ENCODE measurements around the gene TADA1. TPM values are rescaled to one million over a fixed set of nuclear protein-coding genes. Genes with fewer than 3 reads are reported as not detected.

TADA1 gene
- polyA plus RNA-seq, 1 donor (not counting 4 experiments of a cell fraction or from before 2014, with no cell fraction given): 15.0 TPM

DNA sequence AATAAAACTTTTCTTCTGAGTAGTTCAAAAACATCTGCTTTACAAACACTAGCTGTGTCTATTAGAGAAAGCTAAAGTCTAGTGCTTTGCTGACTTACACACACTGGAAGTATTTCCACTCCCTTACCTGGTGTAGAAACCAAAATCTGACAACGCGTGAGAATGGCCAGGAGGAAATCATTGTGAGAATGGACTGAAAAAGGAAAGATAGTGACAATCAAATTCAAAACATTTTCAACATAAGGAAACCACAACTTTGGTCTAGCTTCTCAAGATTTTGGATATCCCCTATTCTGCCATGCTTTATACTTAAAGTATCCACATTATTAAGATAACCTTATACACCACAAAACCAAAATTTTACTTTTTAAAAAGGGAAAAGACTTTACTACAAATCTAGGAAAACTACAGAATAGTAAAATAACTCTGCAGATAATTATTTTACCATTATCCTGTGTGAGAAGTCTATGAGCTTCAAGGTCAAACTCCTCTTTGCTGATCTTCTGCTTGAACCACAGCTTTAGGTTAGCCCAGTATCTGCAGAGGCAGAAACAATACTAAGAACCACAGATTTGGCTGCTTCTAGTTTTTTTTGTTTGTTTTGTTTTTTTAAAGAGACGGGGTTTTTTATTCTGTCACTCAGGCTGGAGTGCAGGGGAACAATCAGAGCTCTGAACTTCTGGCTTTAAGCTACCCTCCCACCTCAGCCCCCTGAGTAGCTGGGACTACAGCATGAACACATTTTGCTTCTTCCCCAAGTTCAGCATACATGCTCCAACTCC is 6.6 kb downstream of the TADA1 start:
- dilution Hi-C loops (cut with MboI; ENCODE audit: extremely low pct_ligation_motif_present, low sequenced_read_pairs): loop anchor here (25.0 kb wide), 1 partner anchor 193 kb away; no protein-coding TSS in a partner anchor
- H3K4me2 ChIP-seq (ENCODE audit: control insufficient read depth, extremely low read depth, insufficient read depth, low read depth, low read length): no peak overlapping the region
- no peak for DNase-seq (ENCODE audit: low read depth, low spot score)
- H3K36me3 ChIP-seq (ENCODE audit: control insufficient read depth in 2 of 2, extremely low read depth in 1 of 2, insufficient read depth in 2 of 2, low read length in 2 of 2): peaks cover 6 to 13% of the 10 kb centered on the region in 2 experiments
- no peaks in the 10 kb centered on the region for H3K9me1 ChIP-seq (ENCODE audit: control insufficient read depth, extremely low read depth, insufficient read depth, low read length)
- no peaks in the 10 kb centered on the region for H3K27me3 ChIP-seq (ENCODE audit: control insufficient read depth, extremely low read depth, insufficient read depth, low read length)
- no peak overlapping the region for H3K9ac ChIP-seq (ENCODE audit: control insufficient read depth, extremely low read depth, insufficient read depth, low read length)
- H3K4me3 ChIP-seq (ENCODE audit: control insufficient read depth in 2 of 3, extremely low read depth in 1 of 3, insufficient read depth in 2 of 3, low read depth in 1 of 3, low read length in 3 of 3): no peak overlapping the region
- no peaks in the 10 kb centered on the region for H4K20me1 ChIP-seq (ENCODE audit: control insufficient read depth, extremely low read depth, insufficient read depth, low read length)
- no peaks in the 10 kb centered on the region for H3K4me1 ChIP-seq (ENCODE audit: control insufficient read depth, extremely low read depth, insufficient read depth, low read length)
- TF ChIP-seq, protein P1, sequence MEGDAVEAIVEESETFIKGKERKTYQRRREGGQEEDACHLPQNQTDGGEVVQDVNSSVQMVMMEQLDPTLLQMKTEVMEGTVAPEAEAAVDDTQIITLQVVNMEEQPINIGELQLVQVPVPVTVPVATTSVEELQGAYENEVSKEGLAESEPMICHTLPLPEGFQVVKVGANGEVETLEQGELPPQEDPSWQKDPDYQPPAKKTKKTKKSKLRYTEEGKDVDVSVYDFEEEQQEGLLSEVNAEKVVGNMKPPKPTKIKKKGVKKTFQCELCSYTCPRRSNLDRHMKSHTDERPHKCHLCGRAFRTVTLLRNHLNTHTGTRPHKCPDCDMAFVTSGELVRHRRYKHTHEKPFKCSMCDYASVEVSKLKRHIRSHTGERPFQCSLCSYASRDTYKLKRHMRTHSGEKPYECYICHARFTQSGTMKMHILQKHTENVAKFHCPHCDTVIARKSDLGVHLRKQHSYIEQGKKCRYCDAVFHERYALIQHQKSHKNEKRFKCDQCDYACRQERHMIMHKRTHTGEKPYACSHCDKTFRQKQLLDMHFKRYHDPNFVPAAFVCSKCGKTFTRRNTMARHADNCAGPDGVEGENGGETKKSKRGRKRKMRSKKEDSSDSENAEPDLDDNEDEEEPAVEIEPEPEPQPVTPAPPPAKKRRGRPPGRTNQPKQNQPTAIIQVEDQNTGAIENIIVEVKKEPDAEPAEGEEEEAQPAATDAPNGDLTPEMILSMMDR (optimal IDR thresholded peaks at IDR 0.05 in 1 of 3, IDR thresholded peaks at IDR 0.05 in 1 of 3, conservative IDR thresholded peaks at IDR 0.05 in 1 of 3; ENCODE audit: extremely low read depth in 1 of 3, insufficient read depth in 2 of 3, low read length in 3 of 3): no peak
- TF ChIP-seq EZH2 (IDR thresholded peaks at IDR 0.05; ENCODE audit: low read length): no peak
- no peak for FAIRE-seq
- H3K9me3 ChIP-seq (ENCODE audit: control insufficient read depth, low read depth, low read length): no peaks in the 10 kb centered on the region
- H3K79me2 ChIP-seq (ENCODE audit: control insufficient read depth, insufficient read depth, low read length): peaks cover 25% of the 10 kb centered on the region
- H3K27ac ChIP-seq (ENCODE audit: control insufficient read depth, insufficient read depth, low read length): no peak overlapping the region
- no peak overlapping the region for H2AFZ ChIP-seq (ENCODE audit: control insufficient read depth, low read length)

DNA sequence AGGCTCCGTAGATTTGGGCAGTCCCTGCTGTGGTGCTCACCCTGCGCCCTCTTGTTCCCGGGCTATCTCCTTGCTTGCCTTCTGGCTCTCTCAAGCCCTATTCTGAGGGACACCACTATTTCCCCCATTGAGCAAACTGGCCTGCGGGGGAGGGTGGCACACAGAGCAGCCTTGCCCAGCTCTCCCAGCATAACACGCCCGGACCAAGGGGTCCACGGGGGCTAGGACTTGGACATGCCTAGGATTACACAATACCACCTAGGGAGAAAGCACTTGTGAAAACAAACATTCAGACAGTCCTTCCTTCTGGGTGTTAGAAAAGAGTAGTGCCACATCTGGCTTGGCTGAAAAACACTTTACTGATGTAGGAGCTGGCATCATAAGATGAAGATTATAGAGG is 7.4 kb downstream of the TADA1 start:
- Histone ChIP-seq H3K4me1 (ENCODE audit: control insufficient read depth, extremely low read depth, insufficient read depth, low read length) (no peaks in the 10 kb centered on the region), H3K9me3 (ENCODE audit: control insufficient read depth, low read depth, low read length) (no peaks in the 10 kb centered on the region), H3K27ac (ENCODE audit: control insufficient read depth, insufficient read depth, low read length) (no peak overlapping the region), H3K9ac (ENCODE audit: control insufficient read depth, extremely low read depth, insufficient read depth, low read length) (no peak overlapping the region), H3K9me1 (ENCODE audit: control insufficient read depth, extremely low read depth, insufficient read depth, low read length) (no peaks in the 10 kb centered on the region), H3K27me3 (ENCODE audit: control insufficient read depth, extremely low read depth, insufficient read depth, low read length) (no peaks in the 10 kb centered on the region), H3K4me3 (ENCODE audit: control insufficient read depth in 2 of 3, extremely low read depth in 1 of 3, insufficient read depth in 2 of 3, low read depth in 1 of 3, low read length in 3 of 3) (no peak overlapping the region), H3K4me2 (ENCODE audit: control insufficient read depth, extremely low read depth, insufficient read depth, low read depth, low read length) (no peak overlapping the region), H3K36me3 (ENCODE audit: control insufficient read depth in 2 of 2, extremely low read depth in 1 of 2, insufficient read depth in 2 of 2, low read length in 2 of 2) (peaks cover 10 to 13% of the 10 kb centered on the region in 2 experiments), H3K79me2 (ENCODE audit: control insufficient read depth, insufficient read depth, low read length) (peaks cover 20% of the 10 kb centered on the region), H2AFZ (ENCODE audit: control insufficient read depth, low read length) (no peak overlapping the region), H4K20me1 (ENCODE audit: control insufficient read depth, extremely low read depth, insufficient read depth, low read length) (no peaks in the 10 kb centered on the region)
- FAIRE-seq (no peak), DNase-seq (ENCODE audit: low read depth, low spot score) (no peak)
- dilution Hi-C loops (cut with MboI; ENCODE audit: extremely low pct_ligation_motif_present, low sequenced_read_pairs): loop anchor here (25.0 kb wide), 1 partner anchor 194 kb away; no protein-coding TSS in a partner anchor
- TF ChIP-seq, protein P1 (optimal IDR thresholded peaks at IDR 0.05 in 1 of 3, IDR thresholded peaks at IDR 0.05 in 1 of 3, conservative IDR thresholded peaks at IDR 0.05 in 1 of 3; ENCODE audit: extremely low read depth in 1 of 3, insufficient read depth in 2 of 3, low read length in 3 of 3): no peak
- no peak for TF ChIP-seq EZH2 (IDR thresholded peaks at IDR 0.05; ENCODE audit: low read length)

Data from keratinocyte (primary cell).